Heart left ventricle (tissue), 16 donors: ENCODE measurements around the gene CD300E. TPM values are rescaled to one million over a fixed set of nuclear protein-coding genes. Genes with fewer than 3 reads are reported as not detected.

Experiments used
- ATAC-seq, 4 donors: fragments of 200-7000 bp; cut with Tn5 transposase; one replicate each; pipeline ENCODE4 v1.9.1; 2020 to 2022; ENCODE audit warnings: moderate library complexity in 4 of 4, mild to moderate bottlenecking in 3 of 4, moderate number of reproducible peaks in 1 of 4
- DNase-seq, 5 donors: peaks; one replicate each; pipeline ENCODE4 v3.0.0-alpha.2; 2020
- H3K27ac ChIP-seq, 12 donors: fragments of 200-600 bp; sonication (generic) in 4 of 12; one replicate each; pipeline versions ENCODE4 v1.5.0 to v1.8.0; 2016 to 2022; ENCODE audit warnings: mild to moderate bottlenecking in 2 of 12
- H3K27me3 ChIP-seq, 9 donors: fragments of 200-600 bp; sonication (generic) in 2 of 9; one replicate each; pipeline versions ENCODE4 v1.5.1 to v1.8.0; 2016 to 2022; ENCODE audit warnings: mild to moderate bottlenecking in 3 of 9
- H3K36me3 ChIP-seq, 9 donors: fragments of 200-600 bp; sonication (generic) in 2 of 9; one replicate each; pipeline versions ENCODE4 v1.5.0 to v1.8.0; 2018 to 2022; ENCODE audit warnings: mild to moderate bottlenecking in 2 of 9
- H3K4me1 ChIP-seq, 12 donors: fragments of 200-600 bp; sonication (generic) in 4 of 12; one replicate each; pipeline versions ENCODE4 v1.5.0 to v1.8.0; 2016 to 2022; ENCODE audit warnings: mild to moderate bottlenecking in 3 of 12
- H3K4me3 ChIP-seq, 12 donors: fragments of 200-600 bp; sonication (generic) in 4 of 12; one replicate each; pipeline versions ENCODE4 v1.5.0 to v1.8.0; 2017 to 2022; ENCODE audit warnings: mild to moderate bottlenecking in 9 of 12, moderate library complexity in 4 of 12
- H3K9me3 ChIP-seq, 12 donors: fragments of 200-600 bp; sonication (generic) in 4 of 12; one replicate each; pipeline versions ENCODE4 v1.5.0 to v1.8.0; 2016 to 2022; ENCODE audit warnings: mild to moderate bottlenecking in 1 of 12
- POLR2A ChIP-seq, 2 donors: fragments of 450-650 bp; IDR thresholded peaks; one replicate each; pipeline ENCODE4 v1.6.1; 2017; ENCODE audit warnings: antibody characterized with exemption in 2 of 2, mild to moderate bottlenecking in 2 of 2, moderate library complexity in 2 of 2
- WGBS, 4 donors: extraction: QIAGEN DNeasy Blood & Tissue Kit in 2 of 4; methylation state at CpG; one replicate each; pipeline versions ENCODE4 v1.1.5 to v1.1.7; 2013 to 2018; 5-methylcytosine and 5-hydroxymethylcytosine counted together
- intact Hi-C, 10 donors: fragments of 100-400 bp; cut with DNase I; formaldehyde crosslinking; loops; one replicate each; pipeline versions ENCODE4 v1.11.1 to v1.14.2; 2022
- polyA plus RNA-seq, 2 donors: library from polyadenylated mRNA; stranded (reverse); fragments of 200-250 nt; gene quantifications; one replicate each; pipeline ENCODE4 v1.2.3, GENCODE V29; 2013
- total RNA-seq, 9 donors: library from RNA; depleted of rRNA in 2 of 9; stranded (reverse); fragments of >200 nt in 2 of 9; fragmentation: NEBNext Ultra II Directional in 3 of 9; extraction: Animal tissue kit (Norgen Biotek cat#: 25700) in 3 of 9; gene quantifications; one replicate each; pipeline versions ENCODE4 v1.1.0 to v1.2.4, GENCODE V29; 2016 to 2023
- TF ChIP-seq, protein P1 (sequence below), 12 donors: fragments of 200-600 bp; sonication (generic) in 4 of 12; IDR thresholded peaks; one replicate each; pipeline versions ENCODE4 v1.5.0 to v1.8.0; 2018 to 2022; ENCODE audit warnings: antibody characterized with exemption in 12 of 12, mild to moderate bottlenecking in 5 of 12
- donor health status: ischemic (EF 13 %, LVEDD 7.1; RV severe dilation, severe dysfunction).
- donor health status: healthy with polysubstance abuse.
- donor health status: DM: no; HTN: yes; CAD: no.
- donor health status: DM: no; HTN: no; CAD: no.
- donor health status: ischemic (EF 25% LVEDD 6.9; RV normal size, moderate dysfunction).
- donor health status: ischemic (EF 25% LVEDD 5.7; RV mildly dilated, moderate dysfunction).
- donor health status: healthy.
- donor health status: DM: yes; HTN: yes; CAD: no.
- donor health status: ischemic (EF 35%, LVEDD 5.7; RV mildly dilated, moderate dysfunction).
- donor health status: nonischemic (EF 11% LVEDD 7.7; RV severe dilation, severe dysfunction).
- donor health status: DM: yes; HTN: yes; CAD: no.
- donor health status: PGD.
- donor health status: ischemic (EF 29% LVEDD 5.4; RV normal size, mild dysfunction).
- donor health status: nonischemic (EF 23%, LVEDD 6.1; RV moderate dilation, normal function).

CD300E gene
- total and polyA plus RNA-seq, 11 donors = 0.19 to 8.6 (median 0.46) TPM; not detected in 1

DNA sequence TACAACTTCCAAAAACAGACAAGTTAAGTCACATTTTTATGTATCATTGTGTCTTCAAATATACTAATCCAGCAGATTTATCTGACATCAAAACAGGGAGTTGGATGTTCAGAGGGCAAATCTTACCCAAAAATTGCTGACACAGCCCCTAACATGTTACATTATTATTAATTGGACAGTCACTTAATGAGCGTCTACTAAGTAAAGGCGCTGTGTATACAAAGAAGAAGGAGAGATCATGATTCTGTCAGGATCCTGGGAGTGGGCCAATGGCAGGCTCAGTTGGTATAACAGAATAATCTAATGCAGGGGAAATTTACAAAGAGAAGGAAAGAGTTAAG is 18.4 kb upstream of the CD300E start:
- DNase-seq (no peak), ATAC-seq (no peak)
- no peak for TF ChIP-seq POLR2A (IDR thresholded peaks at IDR 0.05)
- TF ChIP-seq, protein P1, sequence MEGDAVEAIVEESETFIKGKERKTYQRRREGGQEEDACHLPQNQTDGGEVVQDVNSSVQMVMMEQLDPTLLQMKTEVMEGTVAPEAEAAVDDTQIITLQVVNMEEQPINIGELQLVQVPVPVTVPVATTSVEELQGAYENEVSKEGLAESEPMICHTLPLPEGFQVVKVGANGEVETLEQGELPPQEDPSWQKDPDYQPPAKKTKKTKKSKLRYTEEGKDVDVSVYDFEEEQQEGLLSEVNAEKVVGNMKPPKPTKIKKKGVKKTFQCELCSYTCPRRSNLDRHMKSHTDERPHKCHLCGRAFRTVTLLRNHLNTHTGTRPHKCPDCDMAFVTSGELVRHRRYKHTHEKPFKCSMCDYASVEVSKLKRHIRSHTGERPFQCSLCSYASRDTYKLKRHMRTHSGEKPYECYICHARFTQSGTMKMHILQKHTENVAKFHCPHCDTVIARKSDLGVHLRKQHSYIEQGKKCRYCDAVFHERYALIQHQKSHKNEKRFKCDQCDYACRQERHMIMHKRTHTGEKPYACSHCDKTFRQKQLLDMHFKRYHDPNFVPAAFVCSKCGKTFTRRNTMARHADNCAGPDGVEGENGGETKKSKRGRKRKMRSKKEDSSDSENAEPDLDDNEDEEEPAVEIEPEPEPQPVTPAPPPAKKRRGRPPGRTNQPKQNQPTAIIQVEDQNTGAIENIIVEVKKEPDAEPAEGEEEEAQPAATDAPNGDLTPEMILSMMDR (IDR thresholded peaks at IDR 0.05) = no peak
- peak overlapping the region in 1 of 12 donors; percentile 72 for H3K27ac ChIP-seq
- no peaks in the 10 kb centered on the region for H3K9me3 ChIP-seq
- H3K27me3 ChIP-seq = peaks cover 0 to 41% (median 3%) of the 10 kb centered on the region in 9 donors
- 82 to 91% (median 84%) methylated on average over 2 of the region's 2 CpGs for WGBS, 4 donors
- no peaks in the 10 kb centered on the region for H3K36me3 ChIP-seq
- intact Hi-C loops = no loop called here
- peaks cover 0 to 48% (median 0%) of the 10 kb centered on the region in 12 donors for H3K4me1 ChIP-seq
- H3K4me3 ChIP-seq = no peak overlapping the region

DNA sequence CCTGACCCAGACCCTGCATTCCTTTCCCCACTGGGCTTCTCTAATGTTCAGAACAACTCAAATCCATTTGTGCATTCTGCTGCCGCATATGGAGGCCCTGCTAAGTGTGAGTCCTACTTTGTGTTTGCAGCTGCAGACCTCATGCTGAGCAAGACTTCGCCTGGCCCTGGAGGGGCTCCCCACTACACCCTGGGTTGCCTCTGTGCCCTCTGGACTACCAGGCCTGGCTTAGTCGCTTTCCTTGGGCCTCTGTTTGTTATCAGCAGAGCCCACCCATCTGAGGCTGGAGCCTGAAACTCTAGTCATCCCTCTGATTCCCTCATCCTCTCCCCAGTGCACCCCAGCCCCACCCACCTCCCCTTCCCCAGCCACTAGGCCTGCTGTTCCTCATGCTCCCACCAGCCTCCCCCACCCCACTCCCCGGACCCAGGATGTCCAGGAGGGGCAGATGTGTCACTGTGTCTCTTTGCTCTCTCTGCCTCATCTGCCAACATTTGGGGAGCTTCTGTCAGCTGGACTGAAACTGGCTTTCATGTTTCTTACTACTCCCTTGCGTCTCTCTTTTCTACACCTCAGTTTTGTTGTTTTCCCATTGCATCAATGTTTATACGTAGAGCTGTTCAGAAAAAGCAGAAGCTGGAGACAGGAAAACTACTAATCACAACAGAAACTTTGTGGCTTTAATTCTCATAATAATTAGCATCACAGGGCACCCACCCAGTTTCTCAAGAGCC is 17.9 kb upstream of the CD300E start:
- 52 to 66% (median 59%) methylated on average over 6 of the region's 6 CpGs for WGBS, 4 donors
- ATAC-seq = peak in 1 of 4 donors; percentile 24
- TF ChIP-seq, protein P1 (IDR thresholded peaks at IDR 0.05) = no peak
- TF ChIP-seq POLR2A (IDR thresholded peaks at IDR 0.05) = no peak
- H3K27ac ChIP-seq = peak overlapping the region in 1 of 12 donors; percentile 78
- DNase-seq = no peak
- H3K4me1 ChIP-seq = peaks cover 0 to 48% (median 0%) of the 10 kb centered on the region in 12 donors
- H3K27me3 ChIP-seq = peaks cover 0 to 42% (median 3%) of the 10 kb centered on the region in 9 donors
- no peaks in the 10 kb centered on the region for H3K9me3 ChIP-seq
- no peak overlapping the region for H3K4me3 ChIP-seq
- no peaks in the 10 kb centered on the region for H3K36me3 ChIP-seq
- intact Hi-C loops = no loop called here

DNA sequence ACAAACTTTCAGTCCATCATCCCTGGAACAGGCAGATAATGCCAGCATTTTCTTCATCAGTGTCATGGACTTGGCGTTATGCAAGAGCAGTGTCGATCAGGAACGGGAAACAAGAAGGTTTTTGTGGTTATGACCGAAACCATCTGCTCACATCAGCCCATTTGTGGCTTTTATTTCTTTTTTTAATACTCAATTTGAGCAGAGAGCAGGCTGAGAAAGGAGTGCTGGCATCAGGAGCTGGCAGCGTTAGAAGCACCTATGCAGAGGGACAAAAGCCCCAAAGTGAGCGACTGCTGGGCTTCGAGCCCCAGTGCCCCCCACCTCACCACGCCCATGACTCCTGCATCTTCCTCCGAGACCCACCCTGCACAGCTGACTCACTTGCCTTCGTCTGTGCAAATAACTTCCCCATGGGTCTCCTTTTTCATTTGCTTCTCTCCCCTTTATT is 16.2 kb upstream of the CD300E start:
- H3K27ac ChIP-seq = peak overlapping the region in 1 of 12 donors; percentile 78
- H3K4me3 ChIP-seq = no peak overlapping the region
- H3K4me1 ChIP-seq = peaks cover 0 to 48% (median 0%) of the 10 kb centered on the region in 12 donors
- ATAC-seq = peak in 3 of 4 donors; percentile 28 to 60 (median 60)
- peak in 2 of 5 donors; percentile 33 to 34 for DNase-seq
- 68 to 77% (median 72%) methylated on average over 10 of the region's 10 CpGs for WGBS, 4 donors
- intact Hi-C loops = no loop called here
- H3K9me3 ChIP-seq = no peaks in the 10 kb centered on the region
- TF ChIP-seq, protein P1 (IDR thresholded peaks at IDR 0.05) = no peak
- TF ChIP-seq POLR2A (IDR thresholded peaks at IDR 0.05) = no peak
- H3K27me3 ChIP-seq = peaks cover 0 to 59% (median 15%) of the 10 kb centered on the region in 9 donors
- no peaks in the 10 kb centered on the region for H3K36me3 ChIP-seq

DNA sequence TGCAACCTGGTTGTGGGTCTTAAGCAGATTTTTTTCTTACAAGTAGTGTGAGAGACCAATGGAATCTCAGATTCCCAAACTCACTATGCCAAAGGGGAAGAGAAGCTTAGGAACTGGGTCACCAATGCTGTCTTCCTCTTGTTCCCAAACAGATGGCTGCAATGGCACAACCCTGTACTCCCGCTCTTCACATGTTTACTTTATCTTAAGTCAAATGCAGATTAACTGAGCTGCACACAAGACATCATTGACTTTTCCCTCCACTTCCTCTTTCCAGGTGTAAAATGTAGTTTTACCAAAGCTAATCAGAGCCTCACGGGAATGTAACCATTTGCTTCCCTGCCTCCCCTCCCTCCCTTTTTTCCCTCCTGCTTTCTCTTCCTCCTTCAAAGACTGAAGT is 14.4 kb upstream of the CD300E start:
- intact Hi-C loops = no loop called here
- H3K27me3 ChIP-seq = peaks cover 0 to 68% (median 16%) of the 10 kb centered on the region in 9 donors
- H3K36me3 ChIP-seq = no peaks in the 10 kb centered on the region
- DNase-seq (no peak), ATAC-seq (no peak)
- no peak overlapping the region for H3K4me3 ChIP-seq
- 52 to 55% (median 54%) methylated on average over 2 of the region's 2 CpGs for WGBS, 4 donors
- H3K4me1 ChIP-seq = peaks cover 0 to 55% (median 0%) of the 10 kb centered on the region in 12 donors
- H3K9me3 ChIP-seq = no peaks in the 10 kb centered on the region
- H3K27ac ChIP-seq = no peak overlapping the region
- no peak for TF ChIP-seq POLR2A (IDR thresholded peaks at IDR 0.05)
- TF ChIP-seq, protein P1 (IDR thresholded peaks at IDR 0.05) = no peak
